Neuronal stem cell (in vitro differentiated cells): ENCODE data around the gene ZBTB32.
"Not testable (repeated sequence)": the region's sequence is repeated elsewhere in the genome, so short reads cannot be mapped to it uniquely, and the experiment has no call there.

Source experiments
- DNase-seq: peaks from one replicate; pipeline ENCODE4 v3.0.0-alpha.2; 2013; ENCODE audit warnings: low spot score
- H2AFZ ChIP-seq: one replicate; pipeline ENCODE4 v1.6.1; 2013; ENCODE audit warnings: mild to moderate bottlenecking, low read length, inconsistent platforms
- H2AK5ac ChIP-seq: 2 replicates; pipeline ENCODE4 v1.6.1; 2013; ENCODE audit warnings: low read depth, mild to moderate bottlenecking, inconsistent platforms, low read length, moderate library complexity, mixed read lengths
- H2BK120ac ChIP-seq: 2 replicates; pipeline ENCODE4 v1.6.1; 2013; ENCODE audit warnings: low read depth, mild to moderate bottlenecking, inconsistent platforms, low read length, moderate library complexity, mixed read lengths
- H2BK12ac ChIP-seq: one replicate; pipeline ENCODE4 v1.6.1; 2013; ENCODE audit warnings: low read length, inconsistent platforms
- H2BK15ac ChIP-seq: 2 replicates; pipeline ENCODE4 v1.6.1; 2013; ENCODE audit warnings: mild to moderate bottlenecking, low read length, inconsistent platforms, mixed read lengths
- H2BK5ac ChIP-seq: one replicate; pipeline ENCODE4 v1.6.1; 2013; ENCODE audit warnings: inconsistent platforms, mild to moderate bottlenecking, low read length, moderate library complexity
- H3K14ac ChIP-seq: one replicate; pipeline ENCODE4 v1.6.1; 2013; ENCODE audit warnings: low read length, inconsistent platforms
- H3K18ac ChIP-seq: 2 replicates; pipeline ENCODE4 v1.6.1; 2013; ENCODE audit warnings: low read length, inconsistent platforms
- H3K23ac ChIP-seq: 2 replicates; pipeline ENCODE4 v1.6.1; 2013; ENCODE audit warnings: low read depth, mild to moderate bottlenecking, mixed read lengths, low read length, inconsistent platforms; ENCODE audit not compliant: poor library complexity
- H3K27ac ChIP-seq: replicated peaks from 3 replicates; pipeline ENCODE4 v1.5.1; 2013; ENCODE audit warnings: low read length, inconsistent platforms
- H3K27me3 ChIP-seq, 3 experiments: 2 replicates each; pipeline ENCODE4 v1.6.1; 2013; ENCODE audit warnings: low read length in 3 of 3, mild to moderate bottlenecking in 2 of 3, inconsistent platforms in 1 of 3, low read depth in 1 of 3, mixed read lengths in 1 of 3, moderate library complexity in 1 of 3; ENCODE audit not compliant: control insufficient read depth in 3 of 3, insufficient read depth in 3 of 3
- H3K36me3 ChIP-seq, 2 donors: replicated peaks in 1 of 2; 2 replicates each; pipeline ENCODE4 v1.6.1; 2013; ENCODE audit warnings: low read length in 2 of 2; ENCODE audit not compliant: control insufficient read depth in 2 of 2, insufficient read depth in 2 of 2
- H3K4ac ChIP-seq: 2 replicates; pipeline ENCODE4 v1.6.1; 2013; ENCODE audit warnings: inconsistent platforms, mild to moderate bottlenecking, low read length, moderate library complexity
- H3K4me1 ChIP-seq, 2 donors: 1 replicate in 1 of 2; 2 replicates in 1 of 2; pipeline ENCODE4 v1.6.1; 2013; ENCODE audit warnings: low read length in 2 of 2, low read depth in 1 of 2; ENCODE audit not compliant: control insufficient read depth in 2 of 2, insufficient read depth in 1 of 2
- H3K4me2 ChIP-seq: one replicate; pipeline ENCODE4 v1.6.1; 2013; ENCODE audit warnings: mild to moderate bottlenecking, low read length, inconsistent platforms; ENCODE audit not compliant: insufficient read depth, poor library complexity, severe bottlenecking
- H3K4me3 ChIP-seq, 2 donors: 2 replicates each; pipeline ENCODE4 v1.5.1; 2013; ENCODE audit warnings: low read length in 2 of 2, mild to moderate bottlenecking in 2 of 2, inconsistent platforms in 1 of 2, moderate library complexity in 1 of 2
- H3K79me1 ChIP-seq: one replicate; pipeline ENCODE4 v1.6.1; 2013; ENCODE audit warnings: low read depth, mild to moderate bottlenecking, inconsistent platforms, low read length, moderate library complexity
- H3K9ac ChIP-seq: one replicate; pipeline ENCODE4 v1.6.1; 2013; ENCODE audit warnings: mild to moderate bottlenecking, low read depth, low read length, inconsistent platforms; ENCODE audit not compliant: poor library complexity
- H3K9me3 ChIP-seq, 2 donors: replicated peaks in 1 of 2; 2 replicates each; pipeline versions ENCODE3 to v1.6.1; 2013; ENCODE audit warnings: low read length in 2 of 2, mild to moderate bottlenecking in 2 of 2, inconsistent platforms in 1 of 2, low read depth in 1 of 2, mixed read lengths in 1 of 2, moderate library complexity in 1 of 2; ENCODE audit not compliant: control insufficient read depth in 2 of 2, insufficient read depth in 1 of 2
- H4K8ac ChIP-seq: one replicate; pipeline ENCODE4 v1.6.1; 2013; ENCODE audit warnings: low read depth, mild to moderate bottlenecking, inconsistent platforms, low read length, moderate library complexity
- H4K91ac ChIP-seq: one replicate; pipeline ENCODE4 v1.6.1; 2013; ENCODE audit warnings: low read length, low read depth, mild to moderate bottlenecking, inconsistent platforms; ENCODE audit not compliant: poor library complexity
- WGBS, 2 donors: extraction: QIAGEN DNeasy Blood & Tissue Kit; methylation state at CpG; one replicate each; pipeline ENCODE4 v1.1.7; 2013; ENCODE audit warnings: missing lambda C conversion rate in 2 of 2, mixed read lengths in 1 of 2; ENCODE audit not compliant: insufficient read length in 2 of 2, insufficient replicate concordance in 1 of 2; ENCODE audit errors: extremely low coverage in 2 of 2; 5-methylcytosine and 5-hydroxymethylcytosine counted together

Gene ZBTB32

DNA sequence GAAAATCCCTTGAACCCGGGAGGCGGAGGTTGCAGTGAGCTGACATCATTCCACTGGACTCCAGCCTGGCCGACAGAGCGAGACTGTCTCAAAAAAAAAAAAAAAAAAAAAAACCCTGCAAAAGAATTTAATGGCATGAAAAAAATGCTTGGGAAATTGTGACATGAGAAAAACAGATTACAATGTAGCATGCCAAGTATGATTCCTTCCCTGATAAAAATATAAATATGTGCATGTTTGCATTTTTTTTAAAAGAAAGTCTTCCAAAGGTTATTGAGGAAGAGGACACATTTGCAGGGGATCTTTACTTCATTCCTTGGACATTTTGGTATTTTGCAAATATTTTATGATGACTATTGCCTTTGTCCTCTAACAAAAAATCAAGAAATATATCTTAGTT is 14.5 kb upstream of the ZBTB32 start:
- Histone ChIP-seq H3K4me2 (no peak overlapping the region), H3K18ac (no peak overlapping the region), H3K4ac (no peak overlapping the region), H3K9me3 (no peaks in the 10 kb centered on the region), H3K9ac (no peak overlapping the region), H3K27ac (no peak overlapping the region), H2BK5ac (no peak overlapping the region), H3K27me3 (no peaks in the 10 kb centered on the region), H3K4me1 (no peaks in the 10 kb centered on the region), H4K8ac (no peak overlapping the region), H3K14ac (no peak overlapping the region), H3K23ac (no peak overlapping the region), H3K79me1 (no peaks in the 10 kb centered on the region), H3K36me3 (no peaks in the 10 kb centered on the region), H3K4me3 (no peak overlapping the region), H2BK12ac (no peak overlapping the region), H4K91ac (no peak overlapping the region), H2AFZ (no peak overlapping the region), H2BK15ac (no peak overlapping the region), H2AK5ac (no peak overlapping the region), H2BK120ac (no peak overlapping the region)
- DNase-seq = no peak
- no CpG with 5 or more reads among the region's 4 CpGs for WGBS, 2 donors

GRCh38 chr19:35691106-35691505 is 13.3 kb upstream of the ZBTB32 start:
- not testable (repeated sequence) for H2AFZ ChIP-seq, H4K91ac ChIP-seq, H3K23ac ChIP-seq, H2BK15ac ChIP-seq, H3K36me3 ChIP-seq, H2AK5ac ChIP-seq, H3K4me3 ChIP-seq, H2BK5ac ChIP-seq, DNase-seq, H3K18ac ChIP-seq, H4K8ac ChIP-seq, H3K79me1 ChIP-seq, H3K4me2 ChIP-seq, H3K4me1 ChIP-seq, H3K4ac ChIP-seq, H2BK120ac ChIP-seq, H3K27me3 ChIP-seq, H2BK12ac ChIP-seq, H3K27ac ChIP-seq, H3K14ac ChIP-seq, H3K9me3 ChIP-seq, H3K9ac ChIP-seq
- no CpG with 5 or more reads among the region's 37 CpGs for WGBS, 2 donors

DNA sequence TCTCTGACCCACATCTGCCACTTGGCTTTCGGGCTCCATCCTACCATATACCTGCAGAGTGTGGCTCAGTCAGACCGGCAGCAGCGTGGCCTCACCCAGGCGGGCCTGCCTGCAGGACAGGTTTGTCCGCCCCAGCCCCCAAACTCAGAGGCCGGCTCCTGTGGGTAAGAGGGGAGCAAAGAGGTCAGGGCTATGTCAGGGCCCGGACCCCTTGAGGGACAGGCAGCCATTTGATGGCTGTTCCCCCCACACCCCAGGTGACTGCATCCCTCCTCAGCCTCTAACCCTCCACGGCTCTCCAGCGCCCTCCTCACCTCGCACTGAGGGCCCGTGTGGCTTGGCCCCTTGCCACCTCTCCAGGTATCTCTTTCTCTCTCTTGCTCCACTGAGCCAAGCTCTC is 12.3 kb upstream of the ZBTB32 start:
- Histone ChIP-seq H2AFZ (peak overlapping the region; percentile 11), H4K91ac (no peak overlapping the region), H3K14ac (no peak overlapping the region), H3K4me3 (no peak overlapping the region), H2BK120ac (no peak overlapping the region), H3K36me3 (no peaks in the 10 kb centered on the region), H3K27me3 (no peaks in the 10 kb centered on the region), H3K23ac (peak overlapping the region; percentile 39), H2BK5ac (peak overlapping the region; percentile 32), H3K4me1 (no peaks in the 10 kb centered on the region), H2BK15ac (no peak overlapping the region), H3K27ac (no peak overlapping the region), H3K18ac (no peak overlapping the region), H3K9me3 (no peaks in the 10 kb centered on the region), H4K8ac (no peak overlapping the region), H3K79me1 (no peaks in the 10 kb centered on the region), H3K4ac (no peak overlapping the region), H3K9ac (no peak overlapping the region), H3K4me2 (no peak overlapping the region), H2AK5ac (peak overlapping the region; percentile 41), H2BK12ac (no peak overlapping the region)
- WGBS, 2 donors = no CpG with 5 or more reads among the region's 11 CpGs
- no peak for DNase-seq

- no peak overlapping the region for H2BK120ac ChIP-seq
- no peak overlapping the region for H4K91ac ChIP-seq
- WGBS, 2 donors = no CpG with 5 or more reads among the region's 8 CpGs
- no peaks in the 10 kb centered on the region for H3K27me3 ChIP-seq
- peak overlapping the region; percentile 33 for H3K18ac ChIP-seq
- no peak overlapping the region for H2BK12ac ChIP-seq
- H3K4me2 ChIP-seq = no peak overlapping the region
- H2BK15ac ChIP-seq = peak overlapping the region; percentile 94
- H2BK5ac ChIP-seq = no peak overlapping the region
- H3K9me3 ChIP-seq = no peaks in the 10 kb centered on the region
- H3K4me3 ChIP-seq = no peak overlapping the region
- H3K27ac ChIP-seq = no peak overlapping the region
- H2AK5ac ChIP-seq = peak overlapping the region; percentile 81
- no peaks in the 10 kb centered on the region for H3K79me1 ChIP-seq
- no peak overlapping the region for H2AFZ ChIP-seq
- H3K9ac ChIP-seq = no peak overlapping the region
- no peak overlapping the region for H3K14ac ChIP-seq
- H3K4ac ChIP-seq = no peak overlapping the region
- H3K4me1 ChIP-seq = no peaks in the 10 kb centered on the region
- no peak for DNase-seq
- no peak overlapping the region for H4K8ac ChIP-seq
- H3K36me3 ChIP-seq = no peaks in the 10 kb centered on the region
- H3K23ac ChIP-seq = no peak overlapping the region
Measured at GRCh38 chr19:35693422-35693821, 10.9 kb upstream of the ZBTB32 start.
